Spleen (tissue), 11 donors: Measurements from ENCODE around the gene DNAH11. TPM values are rescaled to one million over a fixed set of nuclear protein-coding genes. Genes with fewer than 3 reads are reported as not detected.
A peak's percentile ranks its signal among the peaks of the same experiment; 100 is the strongest.

ENCODE experiments used
- DNase-seq: peaks from one replicate; pipeline ENCODE4 v3.0.0-alpha.2; 2020
- H3K27ac ChIP-seq, 8 donors: fragments of 200-600 bp; sonication (generic) in 7 of 8; 1 replicate in 4 of 8; 2 replicates in 4 of 8; pipeline versions ENCODE4 v1.5.0 to v1.8.0; 2016 to 2021; ENCODE audit warnings: inconsistent platforms in 4 of 8, mild to moderate bottlenecking in 4 of 8, moderate library complexity in 1 of 8
- H3K27me3 ChIP-seq, 7 donors: fragments of 200-600 bp; sonication (generic) in 6 of 7; replicated peaks in 1 of 7; 1 replicate in 4 of 7; 2 replicates in 3 of 7; pipeline versions ENCODE4 v1.5.0 to v1.8.0; 2016 to 2021; ENCODE audit warnings: inconsistent platforms in 3 of 7, mild to moderate bottlenecking in 1 of 7
- H3K36me3 ChIP-seq, 6 donors: fragments of 200-600 bp; sonication (generic) in 5 of 6; 1 replicate in 4 of 6; 2 replicates in 2 of 6; pipeline versions ENCODE4 v1.5.0 to v1.8.0; 2016 to 2021; ENCODE audit warnings: inconsistent platforms in 2 of 6
- H3K4me1 ChIP-seq, 6 donors: fragments of 200-600 bp; sonication (generic) in 5 of 6; 1 replicate in 3 of 6; 2 replicates in 3 of 6; pipeline versions ENCODE4 v1.5.0 to v1.8.0; 2016 to 2021; ENCODE audit warnings: inconsistent platforms in 3 of 6
- H3K4me3 ChIP-seq, 8 donors: fragments of 200-600 bp; sonication (generic) in 7 of 8; 1 replicate in 4 of 8; 2 replicates in 4 of 8; pipeline versions ENCODE4 v1.5.0 to v1.8.0; 2016 to 2021; ENCODE audit warnings: inconsistent platforms in 4 of 8, mild to moderate bottlenecking in 4 of 8, moderate library complexity in 2 of 8
- H3K9me3 ChIP-seq, 8 donors: fragments of 200-600 bp; sonication (generic) in 7 of 8; 1 replicate in 4 of 8; 2 replicates in 4 of 8; pipeline versions ENCODE4 v1.5.0 to v1.8.0; 2016 to 2021; ENCODE audit warnings: inconsistent platforms in 4 of 8
- CTCF ChIP-seq, 11 experiments: fragments of 200-600 bp in 7 of 11; fragments of 450-650 bp in 4 of 11; sonication (generic) in 4 of 11; IDR thresholded peaks in 8 of 11; conservative IDR thresholded peaks in 3 of 11; 1 replicate in 7 of 11; 2 replicates in 4 of 11; pipeline versions ENCODE4 v1.4.0 to v1.8.0; 2016 to 2021; ENCODE audit warnings: antibody characterized with exemption in 11 of 11, inconsistent platforms in 4 of 11, mild to moderate bottlenecking in 1 of 11
- POLR2A ChIP-seq, 3 donors: fragments of 450-650 bp; IDR thresholded peaks; one replicate each; pipeline ENCODE4 v1.5.1; 2017; ENCODE audit warnings: antibody characterized with exemption in 3 of 3, mild to moderate bottlenecking in 1 of 3
- POLR2AphosphoS5 ChIP-seq, 3 donors: sonication (generic); formaldehyde crosslinking; IDR thresholded peaks; one replicate each; pipeline ENCODE4 v1.5.1; 2017; ENCODE audit warnings: antibody characterized with exemption in 3 of 3
- WGBS, 5 donors: extraction: QIAGEN DNeasy Blood & Tissue Kit in 3 of 5; methylation state at CpG; one replicate each; pipeline versions ENCODE4 v1.1.5 to v1.1.7; 2013 to 2018; 5-methylcytosine and 5-hydroxymethylcytosine counted together
- intact Hi-C: fragments of 100-400 bp; cut with DNase I; formaldehyde crosslinking; loops from one replicate; pipeline ENCODE4 v1.15.0; 2023; ENCODE audit warnings: low total_unique reads
- polyA plus RNA-seq, 3 donors: library from polyadenylated mRNA; stranded (reverse); fragments of 200-250 nt; gene quantifications; one replicate each; pipeline ENCODE4 v1.2.1, GENCODE V29; 2013
- total RNA-seq, 7 donors: library from RNA; depleted of rRNA in 3 of 7; stranded (reverse); fragments of >200 nt in 3 of 7; fragmentation: NEBNext Ultra II Directional in 4 of 7; extraction: Animal tissue kit (Norgen Biotek cat#: 25700) in 4 of 7; gene quantifications; one replicate each; pipeline versions ENCODE4 v1.1.0 to v1.2.1, GENCODE V29; 2016 to 2021
- donor health status: healthy with polysubstance abuse.
- donor health status: DM: no; HTN: no; CAD: no; lungs with moderate emphysema.
- donor health status: DM: no; HTN: no; CAD: no.
- donor health status: Bipolar disorder and iron deficiency.
- donor health status: healthy.
- donor health status: DM: no; HTN: no; CAD: no.
- donor health status: DM: yes; HTN: yes; CAD: no.

DNAH11 gene
- total and polyA plus RNA-seq, 10 donors: 0.28 to 2.1 (median 0.88) TPM

DNA sequence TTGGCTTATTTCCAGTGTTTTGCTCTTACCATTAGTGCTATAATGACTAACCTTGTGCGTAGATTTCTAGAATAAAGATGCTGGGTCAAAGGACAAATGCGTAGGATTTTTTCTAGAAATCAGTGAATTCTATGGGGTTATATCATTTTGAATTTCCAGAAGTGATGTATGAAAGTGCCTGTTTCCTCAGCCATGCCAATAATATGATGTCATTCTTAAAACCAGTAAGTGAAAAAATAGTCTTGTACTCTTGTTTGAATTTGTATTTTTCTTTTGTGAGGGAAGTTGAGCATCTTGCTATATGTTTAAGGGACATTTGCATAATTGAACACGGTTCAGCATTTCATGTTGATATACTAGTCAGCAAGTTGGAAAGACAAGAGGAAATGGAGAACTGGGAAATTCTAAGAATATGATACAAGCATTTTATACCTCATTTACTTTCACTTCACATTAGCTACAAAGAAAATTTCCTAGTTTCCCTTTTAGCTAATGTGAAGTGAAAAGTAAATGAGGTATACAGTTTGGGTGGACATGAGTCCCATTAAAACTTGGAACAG is 3.8 kb upstream of the DNAH11 start:
- intact Hi-C loops: no loop called here
- Histone ChIP-seq H3K36me3 (no peaks in the 10 kb centered on the region), H3K4me3 (no peak overlapping the region), H3K4me1 (peaks cover 12 to 16% (median 14%) of the 10 kb centered on the region in 6 donors), H3K9me3 (peaks cover 0 to 11% (median 0%) of the 10 kb centered on the region in 8 donors), H3K27me3 (peaks cover 0 to 53% (median 26%) of the 10 kb centered on the region in 7 donors), H3K27ac (no peak overlapping the region)
- TF ChIP-seq POLR2AphosphoS5 (IDR thresholded peaks at IDR 0.05) (no peak), CTCF (IDR thresholded peaks at IDR 0.05 in 8 of 11, conservative IDR thresholded peaks at IDR 0.05 in 3 of 11) (no peak), POLR2A (IDR thresholded peaks at IDR 0.05) (no peak)
- WGBS, 5 donors: 68 to 77% (median 75%) methylated on average over 3 of the region's 3 CpGs
- no peak for DNase-seq

DNA sequence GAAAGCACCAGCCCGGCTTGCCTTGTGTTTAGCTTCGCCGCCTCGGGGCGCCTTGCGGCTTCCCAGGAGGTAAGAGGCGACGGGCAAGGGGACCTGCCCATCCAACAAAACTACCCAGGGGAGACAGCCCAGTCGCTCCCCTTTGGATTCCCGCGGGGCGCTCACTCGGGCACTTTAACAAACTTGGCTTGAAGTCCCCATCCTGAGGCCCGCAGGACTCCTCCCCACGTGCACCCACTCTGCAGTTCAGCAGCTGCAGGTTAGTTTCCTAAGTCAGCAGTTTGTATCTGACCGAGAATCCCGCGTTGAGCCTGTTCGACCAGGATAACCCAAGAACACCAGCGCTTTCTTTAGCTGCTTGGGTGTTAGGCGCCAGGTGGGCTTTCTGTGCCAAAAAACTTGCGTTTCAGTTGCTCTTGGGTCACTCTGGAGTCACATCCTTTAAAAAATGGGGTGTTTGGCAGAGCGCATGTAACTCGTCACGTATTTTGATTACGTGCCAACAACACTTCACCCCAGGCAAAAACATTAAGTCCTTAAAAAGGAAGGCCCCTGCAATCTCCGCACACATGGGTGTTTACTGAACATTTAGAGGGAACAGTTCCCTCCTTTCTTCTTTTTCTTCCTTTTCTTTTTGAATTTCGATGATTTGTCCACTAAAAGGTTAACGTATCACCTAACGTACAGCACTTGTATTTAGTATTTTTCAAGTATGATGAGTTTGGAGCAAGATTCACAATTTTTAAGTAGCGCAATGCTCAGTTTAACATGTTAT is 876 bp downstream of the DNAH11 start:
- intact Hi-C loops: no loop called here
- 8 to 15% (median 9%) methylated on average over 28 to 31 of the region's 31 CpGs for WGBS, 5 donors
- no peaks in the 10 kb centered on the region for H3K9me3 ChIP-seq
- H3K4me3 ChIP-seq: peak overlapping the region in 7 of 8 donors; percentile 22 to 66 (median 37)
- no peak for TF ChIP-seq CTCF (IDR thresholded peaks at IDR 0.05 in 8 of 11, conservative IDR thresholded peaks at IDR 0.05 in 3 of 11)
- TF ChIP-seq POLR2A (IDR thresholded peaks at IDR 0.05): no peak
- no peak for TF ChIP-seq POLR2AphosphoS5 (IDR thresholded peaks at IDR 0.05)
- DNase-seq: no peak
- H3K27me3 ChIP-seq: peaks cover 0 to 72% (median 44%) of the 10 kb centered on the region in 7 donors
- peaks cover 12 to 17% (median 15%) of the 10 kb centered on the region in 6 donors for H3K4me1 ChIP-seq
- no peaks in the 10 kb centered on the region for H3K36me3 ChIP-seq
- no peak overlapping the region for H3K27ac ChIP-seq

- DNase-seq: no peak
- intact Hi-C loops: no loop called here
- Histone ChIP-seq H3K27me3 (peaks cover 0 to 68% (median 44%) of the 10 kb centered on the region in 7 donors), H3K4me1 (peaks cover 12 to 17% (median 15%) of the 10 kb centered on the region in 6 donors), H3K36me3 (no peaks in the 10 kb centered on the region), H3K4me3 (no peak overlapping the region), H3K9me3 (no peaks in the 10 kb centered on the region), H3K27ac (no peak overlapping the region)
- WGBS, 5 donors: 26 to 42% (median 35%) methylated on average over 3 of the region's 3 CpGs
- no peak for TF ChIP-seq POLR2AphosphoS5 (IDR thresholded peaks at IDR 0.05)
- no peak for TF ChIP-seq POLR2A (IDR thresholded peaks at IDR 0.05)
- no peak for TF ChIP-seq CTCF (IDR thresholded peaks at IDR 0.05 in 8 of 11, conservative IDR thresholded peaks at IDR 0.05 in 3 of 11)
These were observed 1.4 kb downstream of the DNAH11 start for GRCh38 chr7:21544303-21544656.

DNA sequence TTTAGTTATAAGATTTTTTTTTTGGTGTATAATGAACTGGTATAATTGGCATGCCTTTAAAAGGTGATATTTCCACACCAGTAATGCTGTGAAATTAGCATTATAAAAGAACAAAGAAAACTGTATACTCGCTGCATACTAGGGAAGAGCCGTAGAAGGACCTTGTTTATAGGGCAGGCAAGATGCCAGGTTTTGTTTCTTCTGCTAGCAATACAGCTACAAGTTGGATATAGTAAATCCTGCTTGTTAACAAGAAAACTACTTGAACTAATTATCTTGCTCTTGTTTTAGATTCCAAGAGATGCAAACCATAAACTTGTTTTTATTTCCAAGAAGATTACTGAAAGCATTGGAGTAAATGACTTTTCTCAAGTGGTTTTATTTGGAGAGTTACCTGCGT is 1.9 kb downstream of the DNAH11 start:
- TF ChIP-seq POLR2A (IDR thresholded peaks at IDR 0.05): no peak
- no peak for TF ChIP-seq POLR2AphosphoS5 (IDR thresholded peaks at IDR 0.05)
- no peak for TF ChIP-seq CTCF (IDR thresholded peaks at IDR 0.05 in 8 of 11, conservative IDR thresholded peaks at IDR 0.05 in 3 of 11)
- WGBS, 5 donors: 66 to 79% (median 74%) methylated on average over 3 of the region's 3 CpGs
- Histone ChIP-seq H3K36me3 (no peaks in the 10 kb centered on the region), H3K27me3 (peaks cover 0 to 64% (median 44%) of the 10 kb centered on the region in 7 donors), H3K4me3 (no peak overlapping the region), H3K27ac (no peak overlapping the region), H3K9me3 (no peaks in the 10 kb centered on the region), H3K4me1 (peaks cover 12 to 17% (median 15%) of the 10 kb centered on the region in 6 donors)
- intact Hi-C loops: no loop called here
- no peak for DNase-seq
